NCI-H748 (cell line): Measurements from ENCODE around the gene HCST.
"Not testable (repeated sequence)": the region's sequence is repeated elsewhere in the genome, so short reads cannot be mapped to it uniquely, and the experiment has no call there.

Source experiments
- DNase-seq: peaks from one replicate; lab custom pipeline; 2025; ENCODE audit not compliant: unreplicated experiment; lab: John Stamatoyannopoulos, UW

HCST gene

DNA sequence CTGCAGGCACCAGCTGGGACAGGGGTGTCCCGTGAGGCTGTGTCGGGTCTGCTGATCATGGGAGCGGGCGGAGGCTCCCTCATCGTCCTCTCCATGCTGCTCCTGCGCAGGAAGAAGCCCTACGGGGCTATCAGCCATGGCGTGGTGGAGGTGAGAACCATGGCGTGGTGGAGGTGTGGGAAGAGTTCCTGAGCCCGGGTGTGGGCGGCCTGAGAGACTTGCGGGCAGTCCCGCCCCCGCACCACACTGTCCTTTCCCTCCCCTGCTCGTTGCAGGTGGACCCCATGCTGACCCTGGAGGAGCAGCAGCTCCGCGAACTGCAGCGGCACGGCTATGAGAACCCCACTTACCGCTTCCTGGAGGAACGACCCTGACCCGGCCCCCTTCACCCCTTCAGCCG lies 23.3 kb upstream of the HCST start:
- no peak for DNase-seq

DNA sequence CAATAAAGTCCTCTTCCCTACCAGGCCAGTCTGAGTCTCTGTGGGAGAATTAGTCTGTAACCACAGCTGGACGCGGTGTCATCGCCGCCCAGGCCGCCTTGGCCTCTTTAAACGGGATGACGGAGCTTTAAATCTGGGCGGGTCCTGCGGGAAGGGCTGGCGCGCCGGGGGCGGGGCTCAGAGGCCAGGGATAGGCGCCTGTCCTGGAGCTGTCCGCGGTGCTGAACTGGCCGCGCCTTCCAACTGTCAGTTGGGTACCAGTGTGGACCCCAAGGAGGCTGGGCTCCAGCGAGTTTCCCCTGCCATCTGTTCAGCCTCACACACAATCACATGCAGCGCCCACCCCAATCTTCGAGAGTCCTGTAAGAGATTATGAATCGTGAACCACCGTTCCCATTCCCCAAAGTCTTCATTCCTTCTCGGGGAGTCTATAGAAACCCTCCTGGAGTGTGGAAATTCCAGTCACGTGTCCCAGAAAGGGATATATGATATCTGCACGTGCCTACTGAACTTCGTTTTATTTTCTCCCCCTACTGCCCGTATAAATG lies 22.5 kb upstream of the HCST start:
- DNase-seq, result peak; percentile 87

DNA sequence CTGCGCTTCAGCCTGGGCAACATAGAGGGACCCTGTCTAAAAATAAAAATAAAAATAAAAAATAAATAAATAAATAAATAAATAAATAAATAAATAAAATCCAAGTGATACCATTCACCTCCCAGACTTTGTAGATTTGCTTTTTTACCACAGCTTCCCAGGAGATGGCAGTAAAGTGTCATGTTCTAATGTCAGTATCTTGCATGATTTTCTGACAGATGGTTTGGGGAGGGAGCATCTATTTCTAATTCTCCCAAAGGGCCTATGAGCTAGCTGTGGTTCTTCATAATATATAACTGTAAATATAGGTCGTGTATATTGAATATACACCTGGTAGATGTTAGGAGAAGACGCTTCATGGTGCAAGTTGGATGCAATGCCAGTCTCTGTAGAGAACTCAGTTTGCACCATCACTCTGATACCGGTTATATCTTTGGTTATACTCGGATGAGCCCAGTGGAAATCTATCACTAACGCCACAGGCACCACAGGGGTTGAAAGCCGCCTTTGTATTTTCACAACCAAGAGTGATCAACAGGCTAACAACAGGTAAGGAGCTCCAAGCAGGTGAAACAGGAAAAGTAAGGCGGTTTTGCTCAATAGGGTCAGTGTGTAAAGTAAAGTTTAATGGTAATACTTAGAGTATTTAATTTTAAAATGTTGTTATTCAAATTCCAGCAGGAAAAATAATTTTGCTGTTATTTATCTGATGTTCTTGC lies 20.1 kb upstream of the HCST start:
- DNase-seq, result peak; percentile 75

DNA sequence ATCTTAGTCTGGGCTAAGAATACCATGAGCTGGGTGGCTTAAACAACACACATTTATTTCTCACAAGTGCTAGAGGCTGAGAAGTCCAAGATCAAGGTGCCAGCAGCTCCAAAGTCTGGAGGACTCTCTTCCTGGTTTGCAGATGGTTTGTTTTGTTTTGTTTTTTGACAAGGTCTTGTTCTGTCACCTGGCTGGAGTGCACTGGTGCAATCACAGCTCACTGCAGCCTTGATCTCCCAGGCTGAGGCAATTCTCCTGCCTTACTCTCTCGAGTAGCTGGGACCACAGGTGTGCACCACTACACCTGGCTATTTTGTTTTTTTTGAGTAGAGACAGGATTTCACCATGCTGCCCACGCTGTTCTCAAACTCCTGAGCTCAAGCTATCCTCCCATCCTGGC lies 18.4 kb upstream of the HCST start:
- DNase-seq, result no peak

DNA sequence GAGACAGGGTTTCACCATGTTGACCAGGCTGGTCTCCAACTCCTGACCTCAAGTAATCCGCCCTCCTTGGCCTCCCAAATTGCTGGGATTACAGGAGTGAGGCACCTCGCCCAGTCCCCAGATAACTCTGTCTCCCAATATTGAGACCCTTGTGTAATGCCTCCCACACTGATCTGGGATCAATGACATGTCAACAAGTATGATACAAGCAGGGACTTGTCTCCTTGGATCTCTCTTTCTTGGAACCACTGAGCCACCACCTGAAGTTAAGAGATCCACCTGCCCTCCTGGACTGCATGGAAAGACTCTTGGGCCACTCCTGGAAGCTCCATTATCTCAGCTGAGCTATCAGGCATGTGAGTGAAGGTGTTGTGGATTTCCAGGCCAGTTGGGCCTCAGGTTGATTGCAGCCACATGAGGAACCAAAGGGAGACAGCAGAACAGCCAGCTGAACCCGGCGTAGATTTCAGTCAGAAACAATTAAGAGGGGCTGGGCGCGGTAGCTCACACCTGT lies 17.0 kb upstream of the HCST start:
- no peak for DNase-seq

DNA sequence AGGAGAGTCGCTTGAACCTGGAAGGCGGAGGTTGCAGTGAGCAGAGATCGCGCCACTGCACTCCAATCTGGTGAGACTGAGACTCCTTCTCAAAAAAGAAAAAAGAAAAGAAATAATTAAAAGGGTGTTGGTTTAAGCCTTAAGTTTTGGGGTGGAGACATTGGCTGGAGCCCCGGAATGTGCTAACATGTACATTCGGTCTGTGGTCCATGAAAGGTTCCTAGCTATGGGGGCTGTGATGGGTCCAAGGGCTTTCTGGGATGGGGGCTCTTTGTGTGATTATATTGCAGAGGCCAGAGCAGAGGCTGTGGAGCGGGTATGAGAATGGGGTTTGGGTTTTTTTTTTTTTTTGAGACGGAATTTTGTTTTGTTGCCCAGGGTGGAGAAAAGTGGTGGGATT lies 16.4 kb upstream of the HCST start:
- no peak for DNase-seq

DNA sequence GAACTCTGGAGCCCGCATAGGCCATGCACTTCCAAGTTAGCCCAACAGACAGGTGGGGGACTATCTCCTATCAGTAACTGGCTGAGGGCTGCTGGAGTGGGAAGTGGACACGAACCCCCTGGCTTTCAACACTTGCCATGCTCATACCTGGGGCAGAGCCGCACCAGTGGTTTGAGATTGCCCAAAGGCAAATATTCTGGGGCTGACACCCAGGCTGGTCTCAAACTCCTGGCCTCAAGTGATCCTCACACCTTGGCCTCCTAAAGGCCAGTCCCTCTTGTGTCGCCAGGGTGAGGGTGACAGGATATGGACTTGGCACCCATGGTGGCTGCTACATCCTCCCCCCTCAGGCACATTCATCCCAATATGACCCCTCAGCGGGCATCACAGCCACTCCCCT lies 15.1 kb upstream of the HCST start:
- no peak for DNase-seq

DNA sequence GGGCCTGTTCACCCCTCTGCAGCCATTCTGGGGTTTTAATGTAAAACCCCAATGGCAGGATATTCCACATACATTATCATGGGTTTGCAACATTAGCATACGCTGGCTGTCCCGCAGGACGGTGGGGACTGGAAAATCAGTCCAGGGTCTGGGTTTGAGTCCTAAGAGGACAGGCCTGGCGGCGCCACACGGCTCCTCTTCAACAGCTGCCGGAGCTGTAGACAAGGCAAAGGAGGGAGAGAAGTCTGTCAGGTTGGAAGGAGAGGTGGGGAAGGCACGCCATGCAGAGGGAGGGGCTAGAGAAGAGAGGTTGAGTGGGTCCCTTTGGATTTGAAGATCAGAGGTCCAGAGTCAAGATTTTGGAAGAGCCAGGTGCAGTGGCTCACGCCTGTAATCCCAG lies 13.9 kb upstream of the HCST start:
- no peak for DNase-seq

DNA sequence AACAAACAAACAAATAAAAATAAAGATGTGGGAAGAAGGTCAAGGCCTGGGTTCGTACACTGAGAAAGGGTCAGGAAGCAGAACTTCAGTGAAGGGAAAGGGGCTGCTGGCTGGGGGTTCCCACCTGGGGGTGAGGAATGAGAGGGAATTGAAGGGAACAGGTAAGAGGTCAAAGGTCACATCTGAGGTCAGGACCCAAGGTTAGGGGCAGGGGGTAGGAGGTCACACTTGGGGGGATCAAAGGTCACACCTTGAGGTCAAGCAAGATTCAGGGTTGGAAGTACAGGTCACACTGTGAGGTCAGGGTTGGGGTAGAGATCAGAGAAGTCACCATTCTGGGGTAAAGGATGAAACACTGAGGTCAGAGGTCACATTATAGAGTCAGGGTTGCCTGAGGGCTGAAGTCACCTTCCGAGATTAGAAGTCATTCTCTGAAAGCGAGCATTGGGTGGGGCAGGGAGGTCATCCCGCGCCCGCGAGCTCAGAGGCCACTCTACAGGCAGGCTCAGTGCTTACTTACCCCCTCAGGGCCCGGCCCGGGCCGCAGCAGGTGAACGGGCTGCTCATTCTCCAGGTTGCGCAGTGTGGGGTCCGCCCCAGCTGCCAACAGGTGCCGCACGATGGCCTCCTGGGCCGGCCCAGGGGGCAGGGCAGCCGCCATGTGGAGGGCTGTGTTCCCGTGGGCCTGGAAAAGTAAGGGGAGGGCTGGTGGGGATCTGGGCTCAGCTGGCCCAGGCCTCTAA lies 12.8 kb upstream of the HCST start:
- no peak for DNase-seq

DNA sequence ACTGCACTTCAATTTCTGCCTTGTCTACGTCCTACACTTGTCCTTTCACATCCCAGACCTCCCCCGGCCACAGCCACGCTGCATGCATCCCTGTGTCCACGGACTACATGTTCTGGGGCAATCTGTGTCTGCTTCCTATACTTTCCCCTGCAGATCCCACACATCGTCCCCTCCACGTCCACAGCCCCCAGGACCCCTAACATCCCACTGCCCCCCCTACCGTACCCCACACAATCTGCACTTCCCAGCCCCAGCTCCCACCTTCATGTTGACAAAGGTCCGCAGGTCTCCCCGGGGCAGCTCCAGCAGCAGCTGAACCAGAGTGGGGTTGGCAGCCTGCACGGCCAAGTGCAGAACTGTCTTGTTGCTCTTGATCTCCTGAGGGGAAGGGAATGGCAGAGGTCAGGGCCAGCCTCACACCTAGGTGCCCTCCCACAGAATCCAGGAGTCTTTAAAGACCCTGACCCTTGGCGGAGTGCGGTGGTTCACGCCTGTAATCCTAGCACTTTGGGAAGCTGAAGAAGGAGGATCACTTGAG lies 12.1 kb upstream of the HCST start:
- no peak for DNase-seq

DNA sequence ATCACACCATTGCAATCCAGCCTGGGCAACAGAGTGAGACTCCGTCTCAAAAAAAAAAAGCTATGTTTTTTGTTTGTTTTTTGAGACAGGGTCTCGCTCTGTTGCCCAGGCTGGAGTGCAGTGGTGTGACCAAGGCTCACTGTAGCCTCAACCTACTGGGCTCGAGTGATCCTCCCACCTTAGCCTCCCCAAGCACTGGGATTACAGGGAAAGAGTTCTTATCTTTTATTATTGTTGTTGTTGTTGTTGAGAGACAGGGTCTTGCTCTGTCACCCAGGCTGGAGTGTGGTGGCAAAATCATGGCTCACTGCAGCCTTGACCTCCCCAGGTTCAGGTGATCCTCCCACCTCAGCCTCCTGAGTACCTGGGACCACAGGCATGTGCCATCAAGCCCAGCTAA lies 10.5 kb upstream of the HCST start:
- not testable (repeated sequence) for DNase-seq

DNA sequence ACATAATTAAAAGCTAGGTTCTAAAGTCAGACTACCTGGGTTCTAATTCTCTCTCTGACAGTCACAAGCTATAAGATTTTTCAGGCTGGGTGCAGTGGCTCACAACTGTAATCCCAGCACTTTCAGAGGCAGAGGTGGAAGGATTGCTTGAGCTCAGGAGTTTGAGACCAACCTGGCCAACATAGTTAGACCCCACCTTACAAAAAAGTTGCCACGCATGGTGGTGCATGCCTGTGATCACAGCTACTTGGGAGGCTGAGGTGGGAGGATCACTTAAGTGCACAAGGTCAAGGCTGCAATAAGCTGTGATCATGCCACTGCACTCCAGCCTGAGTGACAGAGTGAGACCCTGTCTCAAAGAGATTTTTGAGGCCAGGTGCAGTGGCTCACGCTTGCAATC lies 8.0 kb upstream of the HCST start:
- DNase-seq, result no peak

DNA sequence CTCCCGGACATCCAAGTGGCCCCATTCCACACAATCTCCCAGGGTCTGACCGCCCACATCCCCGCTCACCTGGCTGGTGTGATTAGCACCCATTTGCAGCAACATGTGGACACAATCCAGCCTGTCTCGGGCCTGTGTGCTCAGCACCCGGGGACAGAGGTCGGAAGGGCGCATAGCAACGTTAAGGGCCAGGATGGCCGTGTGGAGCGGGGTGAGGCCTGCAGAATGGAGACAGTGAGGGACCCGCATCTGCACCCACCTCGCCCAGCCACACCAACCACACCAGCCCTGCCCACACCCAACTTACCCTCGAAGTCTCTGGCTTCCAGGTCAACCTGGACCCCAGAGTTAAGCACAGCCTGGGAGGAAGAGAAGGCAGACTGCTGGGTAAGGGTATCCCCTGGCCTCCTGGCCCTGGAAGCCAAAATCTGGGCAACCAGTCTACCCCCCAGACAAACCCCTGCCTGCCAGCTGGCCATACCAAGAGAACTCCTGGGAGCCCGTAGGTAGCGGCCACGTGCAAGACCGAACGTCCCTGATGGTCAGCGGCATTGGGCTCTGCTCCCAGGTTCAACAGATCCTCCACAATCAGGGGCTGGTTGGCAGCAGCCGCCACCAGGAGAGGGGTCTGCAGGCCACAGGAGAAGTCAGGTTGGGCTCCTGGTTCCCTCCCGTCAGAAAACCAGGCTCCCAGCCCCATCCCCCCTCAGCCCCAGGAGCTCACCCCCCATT lies 6.3 kb upstream of the HCST start:
- no peak for DNase-seq

DNA sequence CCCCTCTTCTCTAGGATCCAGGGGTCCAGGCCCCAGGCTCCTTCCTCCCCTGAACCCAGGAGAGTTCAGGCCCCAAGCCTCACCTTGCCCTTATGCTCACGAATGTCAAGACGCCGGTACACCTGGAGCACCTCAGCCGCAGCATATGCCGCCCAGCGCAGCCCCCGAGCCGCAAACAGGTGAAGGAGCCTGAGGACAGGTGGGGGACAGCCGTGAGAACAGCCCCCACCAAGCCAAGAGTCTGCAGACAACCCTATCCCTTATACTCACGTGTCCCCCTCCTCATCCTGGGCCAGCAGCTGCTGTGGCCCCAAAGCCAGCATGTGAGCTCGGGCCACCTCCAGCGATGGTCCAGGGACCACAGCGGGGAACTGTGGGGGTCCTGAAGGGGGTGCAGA lies 5.7 kb upstream of the HCST start:
- DNase-seq, result no peak

DNA sequence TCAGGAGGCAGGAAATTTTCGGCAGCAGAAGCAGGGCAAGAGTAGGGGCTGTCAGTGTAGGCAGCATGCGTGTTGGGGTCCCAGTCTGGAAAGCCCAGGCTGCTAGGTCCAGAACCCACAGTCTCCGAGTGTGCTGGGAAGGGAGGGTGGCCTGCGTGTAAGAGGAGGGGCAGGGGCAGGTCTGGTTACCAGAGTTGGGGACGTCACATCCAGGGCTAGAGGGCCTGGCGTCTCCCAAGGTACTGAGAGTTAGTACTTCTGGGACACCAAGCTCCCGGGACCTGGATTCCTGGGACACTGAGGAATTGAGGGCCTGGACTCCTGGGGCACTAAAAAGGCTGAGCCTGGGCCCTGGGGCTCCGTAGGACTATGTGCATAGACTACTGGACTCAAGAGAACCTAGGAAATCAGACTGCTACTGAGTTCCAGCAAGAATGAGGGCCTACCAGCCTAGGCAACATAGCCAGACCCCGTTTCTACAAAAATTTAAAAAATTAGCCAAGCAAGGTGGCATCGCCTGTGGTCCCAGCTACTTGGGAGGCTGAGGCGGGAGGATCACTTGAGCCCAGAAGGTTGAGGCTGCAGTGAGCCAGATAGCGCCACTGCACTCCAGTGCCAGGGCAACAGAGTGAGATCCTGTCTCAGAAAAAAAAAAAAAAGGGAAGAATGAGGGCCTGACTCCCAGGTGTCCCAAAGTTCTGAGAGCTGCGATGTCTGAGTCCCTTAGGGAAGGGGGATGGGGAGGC lies 4.5 kb upstream of the HCST start:
- no peak for DNase-seq

DNA sequence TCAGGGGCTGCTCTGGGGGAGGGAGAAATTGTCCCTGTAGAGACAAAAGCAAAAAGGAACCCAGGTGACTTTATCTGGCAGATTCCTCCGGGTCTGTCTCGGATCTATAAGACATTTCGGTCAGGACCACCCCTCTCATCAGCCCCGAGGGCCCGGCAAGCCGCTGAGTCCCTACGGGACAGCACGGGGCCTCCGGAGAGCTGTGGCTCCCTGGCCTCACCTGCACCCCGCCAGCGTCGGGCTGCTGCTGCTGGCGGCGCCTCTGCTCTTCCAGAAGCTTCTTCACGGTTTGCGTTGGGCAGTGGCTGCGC lies 3.9 kb upstream of the HCST start:
- no peak for DNase-seq

DNA sequence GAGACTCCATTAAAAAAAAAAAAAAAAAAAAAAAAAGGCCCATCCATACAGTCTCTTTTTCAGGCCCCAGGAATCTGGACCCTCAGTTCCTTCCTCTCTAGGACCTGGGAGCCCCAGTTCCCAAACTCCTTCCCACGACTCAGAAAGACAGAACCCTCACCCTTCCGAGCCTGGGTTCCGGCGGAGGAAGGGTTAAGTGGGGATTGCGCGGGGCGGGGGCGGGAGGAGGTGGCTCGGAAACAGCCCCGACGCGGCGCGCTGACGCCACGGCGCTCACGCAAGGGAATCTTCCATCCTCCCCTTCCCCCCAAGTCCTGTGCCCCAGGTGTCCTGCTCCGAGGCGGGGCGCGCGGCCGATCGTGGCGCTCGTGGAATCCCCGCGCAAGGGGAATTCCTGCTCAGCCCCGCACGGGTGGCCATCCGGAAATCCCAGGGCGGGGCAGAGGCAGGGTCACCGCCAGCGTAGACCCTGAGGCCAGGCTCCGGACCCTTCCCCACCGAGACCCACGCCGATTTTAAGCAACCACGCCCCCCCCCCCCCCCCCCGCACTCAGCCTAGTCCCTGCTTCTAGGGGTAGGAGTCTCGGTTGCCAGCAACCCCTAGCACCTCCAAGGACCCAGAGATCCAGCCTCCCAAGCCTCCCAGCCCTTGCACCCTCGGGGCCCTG lies 2.6 kb upstream of the HCST start:
- peak; percentile 87 for DNase-seq

DNA sequence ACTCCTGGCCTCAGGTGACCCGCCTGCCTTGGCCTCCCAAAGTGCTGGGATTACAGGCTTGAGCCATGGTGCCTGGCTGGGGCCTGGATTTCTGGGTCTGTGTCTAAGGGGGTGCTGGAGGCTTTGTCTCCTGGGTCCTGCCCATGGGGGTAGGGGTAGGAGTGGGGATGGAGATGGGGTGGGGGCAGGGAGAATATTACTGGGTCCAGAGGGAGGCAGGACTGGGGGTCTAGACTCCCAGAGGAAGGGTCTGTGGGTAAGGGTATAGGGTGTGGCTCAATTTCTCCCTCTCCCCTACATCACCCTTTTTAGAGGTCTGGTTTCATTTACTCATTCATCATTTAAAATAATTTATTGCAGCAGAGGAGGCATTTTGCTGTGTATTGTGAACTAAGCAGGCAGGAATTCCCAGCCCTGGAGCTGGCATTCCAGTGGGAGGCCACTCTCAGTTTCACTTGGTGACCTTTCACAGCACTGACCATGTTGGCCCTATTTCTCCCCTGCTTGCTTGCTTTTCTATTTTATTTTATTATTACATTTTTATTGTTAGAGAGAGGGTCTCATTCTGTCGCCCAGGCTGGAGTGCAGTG lies 1.2 kb upstream of the HCST start:
- DNase-seq, result no peak

DNA sequence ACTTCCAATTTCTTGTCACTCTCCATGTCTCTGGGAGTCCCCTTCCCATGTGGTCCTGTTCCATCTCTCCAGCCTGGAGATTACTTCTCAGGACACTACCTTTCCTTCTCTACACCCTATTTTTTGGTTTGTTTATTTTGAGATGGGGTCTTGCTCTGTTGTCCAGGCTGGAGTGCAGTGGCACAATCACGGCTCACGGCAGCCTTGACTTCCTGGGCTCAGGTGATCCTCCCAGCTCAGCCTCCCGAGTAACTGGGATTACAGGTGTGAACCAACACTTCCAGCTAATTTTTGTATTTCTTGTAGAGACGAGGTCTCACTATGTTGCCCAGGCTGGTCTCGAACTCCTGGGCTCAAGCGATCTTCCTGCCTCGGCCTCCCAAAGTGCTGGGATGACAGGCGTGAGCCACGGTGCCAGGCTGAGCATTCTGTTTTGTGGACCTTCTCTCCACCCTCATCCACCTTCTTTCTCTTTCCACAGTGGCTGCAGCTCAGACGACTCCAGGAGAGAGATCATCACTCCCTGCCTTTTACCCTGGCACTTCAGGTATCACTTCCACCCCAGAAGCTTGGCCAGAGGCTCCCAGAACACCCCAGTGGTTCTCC lies 644 bp downstream of the HCST start:
- DNase-seq, result no peak
